ENCODE measurements around the gene HPS5.
"Not testable (repeated sequence)": the region's sequence is repeated elsewhere in the genome, so short reads cannot be mapped to it uniquely, and the experiment has no call there.

HPS5 gene

DNA sequence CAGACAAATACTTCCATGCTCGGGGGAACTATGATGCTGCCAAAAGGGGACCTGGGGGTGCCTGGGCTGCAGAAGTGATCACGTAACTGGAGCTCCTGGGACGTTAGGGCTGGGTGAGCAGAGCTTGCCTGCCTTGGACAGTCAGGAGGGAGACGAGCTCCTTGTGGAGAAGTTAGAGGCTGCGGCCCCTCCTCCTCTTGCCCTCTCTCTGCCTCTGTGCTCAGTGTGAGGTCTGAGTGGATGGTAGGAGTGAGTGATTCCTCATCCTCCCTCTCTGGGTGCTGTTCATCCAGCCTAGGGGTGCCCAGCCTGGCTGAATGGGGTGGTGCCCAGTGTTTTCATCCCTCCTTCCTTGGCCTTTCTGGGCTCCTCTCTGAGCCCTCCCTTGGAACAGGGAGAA, 52.7 kb downstream of the HPS5 start:
- not testable (repeated sequence) for DNase-seq

GRCh38 chr11:18267335-18268133, 54.4 kb downstream of the HPS5 start:
- not testable (repeated sequence) for DNase-seq

GRCh38 chr11:18265949-18266348, 56.0 kb downstream of the HPS5 start, which contains the start of gene SAA1:
Gene SAA1 (plus strand): TSS chr11:18266264. CDS start chr11:18266888, 624 bp downstream.
- DNase-seq: no peak

DNA sequence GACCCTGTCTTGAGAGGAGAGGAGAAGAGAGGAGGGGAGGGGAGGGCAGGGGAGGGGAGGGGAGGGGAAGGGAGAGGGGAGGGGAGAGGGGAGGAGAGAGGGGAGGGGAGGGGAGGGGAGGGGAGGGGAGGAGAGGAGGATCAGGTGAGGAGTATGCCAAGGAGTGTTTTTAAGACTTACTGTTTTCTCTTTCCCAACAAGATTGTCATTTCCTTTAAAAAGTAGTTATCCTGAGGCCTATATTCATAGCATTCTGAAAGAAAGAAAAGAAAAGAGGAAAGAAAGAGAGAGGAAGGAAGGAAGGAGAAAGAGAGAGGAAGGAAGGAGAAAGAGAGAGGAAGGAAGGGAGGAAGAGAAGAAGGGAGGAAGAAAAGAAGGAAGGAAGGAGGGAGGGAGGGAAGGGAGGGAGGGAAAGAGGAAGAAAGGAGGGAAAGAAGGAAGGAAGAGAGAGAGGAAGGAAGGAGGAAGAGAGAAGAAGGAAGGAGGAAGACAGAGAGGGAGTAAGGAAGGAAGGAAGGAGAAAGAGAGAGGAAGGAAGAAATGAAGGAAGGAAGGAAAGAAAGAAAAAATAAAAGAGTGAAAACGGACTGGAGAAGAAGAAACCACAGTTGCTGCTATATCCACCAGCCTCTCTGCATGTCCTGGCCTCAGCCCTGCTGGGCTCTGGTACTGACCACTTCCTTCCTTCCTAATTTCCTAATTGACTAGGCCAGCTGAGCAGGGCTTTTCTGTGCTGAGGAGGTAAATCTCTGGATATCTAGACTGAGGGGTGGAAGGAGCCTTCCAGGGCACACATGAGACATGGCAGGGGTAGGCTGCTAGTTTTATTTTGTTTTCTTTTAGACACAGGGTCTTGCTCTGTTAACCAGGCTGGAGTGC, 57.0 kb downstream of the HPS5 start:
- DNase-seq: no peak

- DNase-seq: no peak
Observed at GRCh38 chr11:18264035-18264434, 57.9 kb downstream of the HPS5 start.

- not testable (repeated sequence) for DNase-seq
Observed at GRCh38 chr11:18262681-18263350, 59.1 kb downstream of the HPS5 start.

GRCh38 chr11:18261721-18262120, 60.2 kb downstream of the HPS5 start:
- DNase-seq: no peak

DNA sequence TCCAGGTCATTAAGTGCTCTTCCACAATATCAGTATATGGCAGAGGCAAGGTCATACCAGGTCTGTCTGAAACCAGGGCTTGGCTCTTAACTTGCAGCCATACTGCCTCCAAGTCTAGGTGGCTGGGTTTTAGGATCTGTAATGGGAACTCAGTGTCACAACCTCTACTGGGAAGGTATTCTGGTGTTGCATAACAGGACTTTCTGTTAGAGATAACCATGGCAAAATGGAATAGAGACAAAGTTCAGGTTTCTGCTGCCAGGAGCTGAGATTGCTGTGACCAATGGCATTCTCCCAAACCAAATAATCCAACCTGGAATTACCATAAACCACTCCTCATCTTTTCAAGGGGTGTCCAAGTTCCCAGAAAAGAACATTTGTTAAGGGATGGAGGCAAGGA, 62.7 kb downstream of the HPS5 start:
- DNase-seq: no peak

- DNase-seq: no peak
Observed at GRCh38 chr11:18254781-18255361, 67.1 kb downstream of the HPS5 start.

GRCh38 chr11:18253778-18254338, 68.1 kb downstream of the HPS5 start:
- no peak for DNase-seq

DNA sequence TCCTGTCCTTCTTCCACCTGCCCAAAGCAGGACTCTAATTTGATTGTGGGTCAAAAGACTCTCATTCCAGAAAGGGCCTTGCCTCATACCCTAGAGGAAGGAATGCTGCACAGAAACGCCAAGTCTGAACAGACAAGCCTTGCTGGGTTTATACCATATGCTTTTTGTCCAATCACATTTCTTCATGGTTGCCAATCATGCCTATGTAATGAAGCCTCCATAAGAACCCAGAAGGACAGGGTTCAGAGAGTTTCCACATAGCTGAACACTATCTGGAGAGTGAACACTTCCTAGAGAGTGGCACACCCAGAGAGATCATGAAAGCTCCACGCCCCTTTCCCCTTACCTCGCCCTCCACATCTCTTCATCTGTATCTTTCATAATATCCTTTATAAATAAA, 68.7 kb downstream of the HPS5 start:
- no peak for DNase-seq

DNA sequence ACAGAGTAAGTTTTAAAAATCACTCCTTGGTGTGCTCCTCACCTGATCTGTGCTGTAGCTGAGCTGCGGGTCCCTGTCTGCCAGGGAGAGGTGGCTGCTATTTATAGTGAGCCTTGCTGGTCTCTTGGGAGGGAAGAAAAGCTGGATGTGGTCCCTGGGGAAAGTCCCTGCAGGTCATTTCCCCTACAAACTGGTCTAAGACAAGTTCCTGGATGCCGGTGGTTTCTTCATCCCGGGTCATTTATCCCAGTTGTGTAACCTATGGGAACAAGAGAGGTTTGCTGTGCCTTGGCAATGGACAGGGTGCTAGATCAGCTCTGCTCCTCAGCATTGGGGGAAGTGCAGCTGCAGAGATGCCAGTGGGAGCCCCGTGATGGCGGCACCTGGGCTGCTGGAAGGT, 73.4 kb downstream of the HPS5 start, which contains the start of gene SAA2:
TSS of gene SAA2 (minus strand) at position 108 of the 400 bp plus-strand sequence. CDS start 657 bp downstream, outside the sequence.
- no peak for DNase-seq

DNA sequence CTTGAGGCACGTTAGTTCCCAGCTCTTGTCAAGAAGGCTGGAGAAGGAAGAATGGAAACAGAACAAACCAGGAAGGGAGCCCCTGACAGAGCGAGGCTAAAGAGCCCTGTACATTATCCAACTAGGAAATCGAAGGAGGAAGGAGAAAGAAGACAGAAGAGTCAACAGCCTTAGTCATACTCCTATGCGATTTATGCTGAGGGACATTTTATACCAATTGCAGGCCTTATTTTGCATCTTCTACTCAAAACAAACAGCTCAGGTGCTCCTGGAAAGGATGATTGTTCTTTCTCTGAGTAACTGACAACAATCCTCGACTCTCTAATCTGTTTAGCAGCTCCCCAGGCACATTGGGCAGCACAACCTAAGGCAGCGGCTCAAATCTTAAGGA, 74.8 kb downstream of the HPS5 start:
- not testable (repeated sequence) for DNase-seq

DNA sequence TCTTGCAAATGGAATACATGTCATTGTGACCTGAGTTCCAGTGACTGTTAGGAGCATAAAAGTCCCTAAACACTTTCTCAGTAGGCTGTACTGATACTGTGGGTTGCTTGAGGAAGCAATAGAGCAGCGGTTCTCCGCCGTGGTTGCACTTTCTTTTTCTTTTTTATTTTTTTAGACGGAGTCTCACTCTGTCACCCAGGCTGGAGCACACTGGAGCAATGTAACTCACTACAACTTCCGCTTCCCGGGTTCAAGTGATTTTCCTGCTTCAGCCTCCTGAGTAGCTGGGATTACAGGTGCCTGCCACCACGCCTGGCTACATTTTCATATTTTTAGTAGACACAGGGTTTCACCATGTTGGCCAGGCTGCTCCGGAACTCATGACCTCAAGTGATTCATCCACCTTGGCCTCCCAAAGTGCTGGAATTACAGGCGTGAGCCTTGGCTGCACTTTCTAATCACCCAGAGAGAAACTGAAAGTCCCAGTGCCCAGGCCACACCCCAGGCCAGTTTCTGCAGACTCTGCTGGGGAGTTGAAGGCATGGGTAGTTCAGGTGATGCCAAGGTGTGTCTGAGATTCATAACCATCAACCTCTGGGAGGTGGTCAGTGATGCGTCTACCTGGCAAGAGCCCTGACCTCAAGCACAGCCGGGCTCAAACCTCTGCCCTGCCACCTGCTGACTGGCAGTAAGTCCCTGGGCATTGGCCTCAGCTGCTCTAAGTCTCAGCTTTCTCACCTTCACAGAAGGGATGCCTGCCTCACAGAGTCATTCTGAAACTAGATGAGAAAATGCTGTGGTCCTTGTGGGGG, 75.4 kb downstream of the HPS5 start:
- not testable (repeated sequence) for DNase-seq

- DNase-seq: no peak
Observed at GRCh38 chr11:18245396-18245795, 76.5 kb downstream of the HPS5 start.

- no peak for DNase-seq
Observed at GRCh38 chr11:18243783-18244362, 78.1 kb downstream of the HPS5 start.

GRCh38 chr11:18239655-18240054, 82.3 kb downstream of the HPS5 start:
- DNase-seq: no peak

DNA sequence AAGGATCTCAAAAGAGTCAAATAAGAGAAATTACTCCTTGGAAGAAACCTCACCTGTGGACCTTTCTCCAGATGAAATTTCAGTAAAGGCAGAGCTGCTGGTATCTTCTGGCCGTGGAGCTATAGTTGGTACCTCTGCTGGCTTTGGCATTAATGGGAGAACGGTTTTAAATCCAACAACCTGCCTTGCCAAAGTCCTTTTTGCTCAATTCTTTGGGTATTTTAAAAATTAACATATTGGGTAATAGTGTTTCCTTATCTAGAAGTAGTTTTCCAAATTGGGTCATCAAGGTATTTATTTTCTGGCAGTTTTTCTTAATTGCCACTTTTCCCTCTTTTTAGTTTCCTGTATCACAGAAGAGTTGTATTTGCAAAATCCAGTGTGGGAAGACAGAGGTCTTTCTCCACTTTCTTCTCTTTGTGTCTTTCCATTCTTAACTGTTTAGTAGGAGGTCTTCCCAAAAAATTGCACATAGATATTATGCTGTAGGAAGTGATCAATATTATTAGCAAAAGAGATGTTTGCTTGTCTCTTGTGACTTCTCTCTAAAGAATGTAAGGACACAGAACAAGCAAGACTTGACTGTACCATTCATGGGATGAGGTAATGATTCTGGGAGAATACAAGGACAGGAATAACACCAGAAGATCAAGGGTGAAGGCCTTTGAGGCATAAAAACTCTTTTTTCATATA, 85.1 kb downstream of the HPS5 start, which contains the start of gene SAA4:
TSS of gene SAA4 (minus strand) at position 139 of the 693 bp plus-strand sequence. CDS start 876 bp downstream, outside the sequence.
- DNase-seq: no peak

DNA sequence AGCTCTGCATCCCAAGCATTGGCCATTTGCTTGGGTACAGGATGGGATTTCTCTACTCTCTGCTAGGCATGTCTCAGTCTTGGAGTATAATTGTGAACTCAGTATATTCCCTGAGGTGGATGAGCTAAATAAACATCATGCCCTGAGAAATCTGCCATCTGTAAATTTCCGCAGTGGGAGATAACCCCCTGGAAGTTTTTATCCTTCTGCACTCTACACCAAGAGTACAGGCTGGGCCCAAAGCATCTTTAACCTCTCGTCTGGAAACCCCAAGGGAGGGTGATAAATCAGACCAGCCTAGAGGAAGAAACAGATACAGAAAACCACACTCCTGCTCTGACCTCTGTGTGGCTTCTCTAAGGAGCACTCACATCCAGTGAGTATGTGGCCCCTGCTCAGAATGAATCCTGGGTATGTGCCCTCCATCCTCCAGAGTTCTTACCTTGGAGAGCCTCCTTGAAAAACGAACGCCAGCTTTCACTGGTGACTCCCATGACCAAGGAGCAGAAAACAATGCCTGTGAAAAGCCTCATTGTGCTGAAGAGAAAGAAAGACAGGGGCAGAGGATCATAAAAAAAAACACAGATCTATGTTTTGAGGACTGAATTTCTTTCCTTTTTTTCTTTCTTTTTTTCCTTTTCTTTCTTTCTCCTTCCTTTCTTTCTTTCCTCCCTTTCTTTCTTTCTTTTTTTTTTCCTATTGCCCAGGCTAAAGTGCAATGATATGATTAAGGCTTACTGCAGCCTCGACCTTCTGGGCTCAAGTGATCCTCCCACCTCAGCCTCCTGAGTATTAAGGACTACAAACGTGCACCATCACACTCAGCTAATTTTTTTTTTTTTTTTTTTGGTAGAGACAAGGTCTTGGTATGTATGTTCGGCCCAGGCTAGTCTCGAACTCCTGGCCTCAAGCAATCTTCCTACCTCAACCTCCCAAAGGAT, 86.3 kb downstream of the HPS5 start:
- DNase-seq: no peak

Data from NCI-H1417 treated with DMSO at 0.1 percent for 48 hours (cell line).